Keratinocyte (primary cell): ENCODE data around the gene KLHL22.

Source experiments
- EZH2 ChIP-seq: IDR thresholded peaks from one replicate; pipeline ENCODE4 v1.6.1; 2012; ENCODE audit warnings: inconsistent platforms, mild to moderate bottlenecking, low read length, moderate library complexity
- TF ChIP-seq, protein P1 (sequence below), 3 experiments: IDR thresholded peaks in 1 of 3; conservative IDR thresholded peaks in 1 of 3; optimal IDR thresholded peaks in 1 of 3; 2 replicates in 2 of 3; 3 replicates in 1 of 3; pipeline versions ENCODE3 to v1.5.1; 2011; ENCODE audit warnings: low read length in 3 of 3, mild to moderate bottlenecking in 3 of 3, moderate library complexity in 2 of 3, control low read depth in 1 of 3, inconsistent platforms in 1 of 3; ENCODE audit not compliant: insufficient read depth in 2 of 3; ENCODE audit errors: extremely low read depth in 1 of 3

DNA sequence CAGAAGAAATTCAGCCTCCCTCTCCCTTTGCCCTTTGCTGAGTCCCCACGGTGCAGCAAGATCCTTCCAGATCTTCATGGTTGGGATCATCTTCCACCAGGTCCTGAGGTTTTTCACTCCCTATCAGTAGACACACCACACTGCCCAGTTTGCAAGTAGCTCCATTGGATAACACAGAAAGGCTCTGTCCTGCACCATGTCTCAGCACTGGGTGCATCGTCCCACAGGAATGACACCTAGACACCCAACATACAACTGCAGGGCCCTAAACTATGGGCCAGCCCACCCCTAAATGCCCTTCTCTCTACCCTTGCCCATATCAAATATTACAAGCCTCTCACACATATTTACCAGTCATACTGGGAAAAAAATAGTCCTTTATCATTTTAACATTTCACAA, 9.4 kb downstream of the KLHL22 start:
- TF ChIP-seq EZH2: no peak
- TF ChIP-seq, protein P1, sequence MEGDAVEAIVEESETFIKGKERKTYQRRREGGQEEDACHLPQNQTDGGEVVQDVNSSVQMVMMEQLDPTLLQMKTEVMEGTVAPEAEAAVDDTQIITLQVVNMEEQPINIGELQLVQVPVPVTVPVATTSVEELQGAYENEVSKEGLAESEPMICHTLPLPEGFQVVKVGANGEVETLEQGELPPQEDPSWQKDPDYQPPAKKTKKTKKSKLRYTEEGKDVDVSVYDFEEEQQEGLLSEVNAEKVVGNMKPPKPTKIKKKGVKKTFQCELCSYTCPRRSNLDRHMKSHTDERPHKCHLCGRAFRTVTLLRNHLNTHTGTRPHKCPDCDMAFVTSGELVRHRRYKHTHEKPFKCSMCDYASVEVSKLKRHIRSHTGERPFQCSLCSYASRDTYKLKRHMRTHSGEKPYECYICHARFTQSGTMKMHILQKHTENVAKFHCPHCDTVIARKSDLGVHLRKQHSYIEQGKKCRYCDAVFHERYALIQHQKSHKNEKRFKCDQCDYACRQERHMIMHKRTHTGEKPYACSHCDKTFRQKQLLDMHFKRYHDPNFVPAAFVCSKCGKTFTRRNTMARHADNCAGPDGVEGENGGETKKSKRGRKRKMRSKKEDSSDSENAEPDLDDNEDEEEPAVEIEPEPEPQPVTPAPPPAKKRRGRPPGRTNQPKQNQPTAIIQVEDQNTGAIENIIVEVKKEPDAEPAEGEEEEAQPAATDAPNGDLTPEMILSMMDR (optimal IDR thresholded peaks at IDR 0.05 in 1 of 3, IDR thresholded peaks at IDR 0.05 in 1 of 3, conservative IDR thresholded peaks at IDR 0.05 in 1 of 3; ENCODE audit: extremely low read depth in 1 of 3, insufficient read depth in 2 of 3, low read length in 3 of 3): no peak
